ENCODE results near the gene CDC14B. TPM values are rescaled to one million over a fixed set of nuclear protein-coding genes. Genes with fewer than 3 reads are reported as not detected.

The CDC14B gene
- total RNA-seq (2012; rRNA removed) (24.7 and 26.3 TPM in 2 replicates), polyA plus RNA-seq (2012; rRNA removed) (8.6 and 9.7 TPM in 2 replicates), Bru-seq, nascent RNA (percentile 79 among the genes with signal in this experiment), BruChase-seq, experiment 1, labeled RNA remaining after a 6-hour chase (percentile 88 among the genes with signal in this experiment), BruChase-seq, experiment 2, labeled RNA remaining after a 2-hour chase (percentile 90 among the genes with signal in this experiment)
- polyA plus RNA-seq (2012; cell fraction: cytosol; rRNA removed) = 3.8 and 5.8 TPM in 2 replicates
- polyA plus RNA-seq (2012; cell fraction: nucleus; rRNA removed; ENCODE audit: low replicate concordance) = 5.9 and 22.5 TPM in 2 replicates
- long read RNA-seq, full-length matches to known transcripts = 7 of 24 reads
- long read RNA-seq, partial matches to known transcripts = 2 of 24 reads
- long read RNA-seq, other reads (novel, unspliced or antisense) = 15 of 24 reads

- peak within 1 kb of the TSS; percentile 44 for H2BK120ac ChIP-seq (ENCODE audit: low read depth, low read length)
- intact Hi-C loops (cut with micrococcal nuclease) (loop anchor here (1.0 kb wide), 1 partner anchor 201 kb away; the partner anchor contains the start of gene ZNF367), dilution Hi-C loops (cut with HindIII; ENCODE audit: low sequenced_read_pairs, unreplicated experiment) (no loop called here), in situ Hi-C loops (cut with MboI; ENCODE audit: low sequenced_read_pairs) (no loop called here)
- peaks cover 3% of the 10 kb centered on the region; the same call in 1 of the 2 replicates for H3K4me1 ChIP-seq (ENCODE audit: control insufficient read depth, insufficient read depth, low read length)
- H3K18ac ChIP-seq (ENCODE audit: low read depth, low read length) = no peak within 1 kb of the TSS
- ChIA-PET POLR2A (ENCODE audit: unreplicated experiment) (no interaction called here), CTCF (interaction anchor here (0.7 kb wide), 1 partner anchor 11 kb away, joined by 3 read pairs; no protein-coding TSS in a partner anchor)
- H3K9ac ChIP-seq (ENCODE audit: low read depth, low read length) = peak within 1 kb of the TSS; percentile 49
- peaks cover 5% of the 10 kb centered on the region; the same call in 1 of the 2 replicates for H3K9me1 ChIP-seq (ENCODE audit: insufficient read depth, low read length)
- H3K36me3 ChIP-seq (ENCODE audit: control insufficient read depth, insufficient read depth, low read length) = no peaks in the 10 kb centered on the region
- no peak within 1 kb of the TSS for H2BK5ac ChIP-seq (ENCODE audit: low read depth, low read length, poor library complexity, severe bottlenecking)
- peak within 1 kb of the TSS; percentile 97 for H2AFZ ChIP-seq (replicated peaks; ENCODE audit: low read length, poor library complexity)
- DNase-seq = peak; percentile 90
- no peak within 1 kb of the TSS for H3K14ac ChIP-seq (replicated peaks; ENCODE audit: low read depth, low read length)
- H4K91ac ChIP-seq (ENCODE audit: insufficient read depth, low read depth, low read length) = peak within 1 kb of the TSS; percentile 14; the same call in 1 of the 2 replicates
- H4K5ac ChIP-seq (ENCODE audit: low read depth, low read length) = no peak within 1 kb of the TSS
- BruUV-seq (replicated peaks) = no TSS peak
- peak within 1 kb of the TSS; percentile 46 to 83 for H4K8ac ChIP-seq (ENCODE audit: low read depth in 2 of 2, low read length in 2 of 2)
- no peaks in the 10 kb centered on the region for H3K9me3 ChIP-seq (ENCODE audit: control insufficient read depth, insufficient read depth, low read length)
- H2BK15ac ChIP-seq (ENCODE audit: low read depth, low read length) = peak within 1 kb of the TSS; percentile 62; the same call in 1 of the 3 replicates
- no peak within 1 kb of the TSS; the same call in 1 of the 2 replicates for H2AK5ac ChIP-seq (ENCODE audit: low read depth, low read length)
- H2BK20ac ChIP-seq (ENCODE audit: low read depth, low read length) = no peak within 1 kb of the TSS; the same call in 1 of the 2 replicates
- H3K27me3 ChIP-seq (ENCODE audit: control insufficient read depth, insufficient read depth, low read length) = no peaks in the 10 kb centered on the region
- H3K79me1 ChIP-seq (ENCODE audit: low read depth in 1 of 2, low read length in 2 of 2) = peaks cover 10 to 28% of the 10 kb centered on the region in 2 experiments
- H3K23ac ChIP-seq (ENCODE audit: low read depth, low read length) = no peak within 1 kb of the TSS
- peak within 1 kb of the TSS; percentile 49 for H3K4ac ChIP-seq (ENCODE audit: low read depth, low read length)
- peaks cover 8% of the 10 kb centered on the region; the same call in 1 of the 2 replicates for H4K20me1 ChIP-seq (ENCODE audit: insufficient read depth, low read length)
- peak within 1 kb of the TSS; percentile 60 for H2AK9ac ChIP-seq (replicated peaks; ENCODE audit: low read depth, low read length, poor library complexity)
- H3K56ac ChIP-seq (ENCODE audit: extremely low read depth, insufficient read depth, low read length) = peak within 1 kb of the TSS; percentile 38
- H3K27ac ChIP-seq (ENCODE audit: insufficient read depth, low read length) = peak within 1 kb of the TSS; percentile 12; the same call in 1 of the 2 replicates
- peak within 1 kb of the TSS; percentile 88 for H3K4me3 ChIP-seq (ENCODE audit: insufficient read depth, low read depth, low read length)
- ATAC-seq (ENCODE audit: low read depth) = peak; percentile 92
- 1% methylated on average over 47 of the region's 66 CpGs; no CpG with 5 or more reads in 1 of the 2 experiments for WGBS, 2 experiments (ENCODE audit: extremely low coverage in 2 of 2, insufficient read length in 1 of 2)
- H3K4me2 ChIP-seq (ENCODE audit: low read depth, low read length) = peak within 1 kb of the TSS; percentile 83
- peak; percentile 44; the same call in 1 of the 2 replicates for TF ChIP-seq MAZ (IDR thresholded peaks at IDR 0.05; ENCODE audit: borderline replicate concordance, low read depth, low read length)
- peak; percentile 67 for TF ChIP-seq RFX5 (IDR thresholded peaks at IDR 0.05; ENCODE audit: low read depth, low read length)
- no peak for TF ChIP-seq FOS (IDR thresholded peaks at IDR 0.05; ENCODE audit: low read depth, low read length)
- peak; percentile 34; the same call in 1 of the 2 replicates for TF ChIP-seq MXI1 (IDR thresholded peaks at IDR 0.05; ENCODE audit: borderline replicate concordance, low read depth, low read length)
- TF ChIP-seq MAFK (IDR thresholded peaks at IDR 0.05; ENCODE audit: low read depth, low read length) = no peak
- no peak for TF ChIP-seq RCOR1 (IDR thresholded peaks at IDR 0.05; ENCODE audit: insufficient replicate concordance, low read length)
- TF ChIP-seq, protein P1, sequence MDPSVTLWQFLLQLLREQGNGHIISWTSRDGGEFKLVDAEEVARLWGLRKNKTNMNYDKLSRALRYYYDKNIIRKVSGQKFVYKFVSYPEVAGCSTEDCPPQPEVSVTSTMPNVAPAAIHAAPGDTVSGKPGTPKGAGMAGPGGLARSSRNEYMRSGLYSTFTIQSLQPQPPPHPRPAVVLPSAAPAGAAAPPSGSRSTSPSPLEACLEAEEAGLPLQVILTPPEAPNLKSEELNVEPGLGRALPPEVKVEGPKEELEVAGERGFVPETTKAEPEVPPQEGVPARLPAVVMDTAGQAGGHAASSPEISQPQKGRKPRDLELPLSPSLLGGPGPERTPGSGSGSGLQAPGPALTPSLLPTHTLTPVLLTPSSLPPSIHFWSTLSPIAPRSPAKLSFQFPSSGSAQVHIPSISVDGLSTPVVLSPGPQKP (IDR thresholded peaks at IDR 0.05; ENCODE audit: borderline replicate concordance, low read depth, low read length) = no peak
- 0 out of 2 replicates have a peak, but pooled peaks have one; percentile 4 for TF ChIP-seq CEBPB (IDR thresholded peaks at IDR 0.05; ENCODE audit: low read depth, low read length)
- no peak for TF ChIP-seq BHLHE40 (IDR thresholded peaks at IDR 0.05; ENCODE audit: low read depth, low read length)
- peak; percentile 32; the same call in 1 of the 2 replicates for TF ChIP-seq SMC3 (IDR thresholded peaks at IDR 0.05; ENCODE audit: low read depth, low read length)
- TF ChIP-seq USF2 (IDR thresholded peaks at IDR 0.05; ENCODE audit: low read depth, low read length) = no peak
- TF ChIP-seq RAD21 (IDR thresholded peaks at IDR 0.05; ENCODE audit: low read length) = peak; percentile 42
- no peak for TF ChIP-seq NFE2L2 (IDR thresholded peaks at IDR 0.05; ENCODE audit: low read depth, low read length)
- TF ChIP-seq CHD1 (IDR thresholded peaks at IDR 0.05; ENCODE audit: low read depth, low read length) = no peak
Measured at GRCh38 chr9:96619491-96620180, at the start of gene CDC14B. Gene CDC14B, minus strand, starts transcription at chr9:96619843. Its CDS starts 465 bp downstream, at chr9:96619378.

Measured in IMR-90 (cell line).